HCEC 1CT (cell line): ENCODE measurements around the gene NRL.

Experiments
- DNase-seq: peaks from one replicate; pipeline ENCODE4 v3.0.0-alpha.2; 2017

The NRL gene

GRCh38 chr14:24098927-24099813, 15.6 kb downstream of the NRL start:
- no peak for DNase-seq

- DNase-seq = no peak
Observed at GRCh38 chr14:24098229-24098926, 16.4 kb downstream of the NRL start.

GRCh38 chr14:24096545-24097181, 18.1 kb downstream of the NRL start:
- no peak for DNase-seq

- peak; percentile 41 for DNase-seq
Observed at GRCh38 chr14:24095271-24096068, 19.3 kb downstream of the NRL start.

- DNase-seq = no peak
Observed at GRCh38 chr14:24094841-24095270, 19.9 kb downstream of the NRL start.

- DNase-seq = peak; percentile 90
Observed at GRCh38 chr14:24093901-24094840, 20.6 kb downstream of the NRL start, which contains the start of gene PCK2. TSS of gene PCK2 (plus strand) at chr14:24094311. CDS start at chr14:24094406, 95 bp downstream.

- DNase-seq = no peak
Observed at GRCh38 chr14:24093207-24093900, 21.4 kb downstream of the NRL start.

- no peak for DNase-seq
Observed at GRCh38 chr14:24092505-24093206, 22.1 kb downstream of the NRL start.

GRCh38 chr14:24092110-24092504, 22.6 kb downstream of the NRL start:
- no peak for DNase-seq

GRCh38 chr14:24089890-24090289, 24.9 kb downstream of the NRL start:
- no peak for DNase-seq

GRCh38 chr14:24088095-24088494, 26.7 kb downstream of the NRL start:
- no peak for DNase-seq

- DNase-seq = no peak
Observed at GRCh38 chr14:24087004-24087403, 27.7 kb downstream of the NRL start.

- DNase-seq = no peak
Observed at GRCh38 chr14:24086193-24086955, 28.4 kb downstream of the NRL start.

- DNase-seq = no peak
Observed at GRCh38 chr14:24085215-24085614, 29.5 kb downstream of the NRL start.

GRCh38 chr14:24084440-24084839, 30.3 kb downstream of the NRL start:
- no peak for DNase-seq

- DNase-seq = no peak
Observed at GRCh38 chr14:24083462-24083861, 31.3 kb downstream of the NRL start.

- no peak for DNase-seq
Observed at GRCh38 chr14:24082411-24083080, 32.2 kb downstream of the NRL start.

- DNase-seq = no peak
Observed at GRCh38 chr14:24081739-24082211, 33.0 kb downstream of the NRL start.
